NCI-H82 treated with DMSO at 0.1 percent for 48 hours (cell line): ENCODE data around the gene MBD3L2.
"Not testable (repeated sequence)": the region's sequence is repeated elsewhere in the genome, so short reads cannot be mapped to it uniquely, and the experiment has no call there.

Source experiments
- DNase-seq: peaks from one replicate; lab custom pipeline; 2025; ENCODE audit not compliant: unreplicated experiment; lab: John Stamatoyannopoulos, UW

MBD3L2 gene

DNA sequence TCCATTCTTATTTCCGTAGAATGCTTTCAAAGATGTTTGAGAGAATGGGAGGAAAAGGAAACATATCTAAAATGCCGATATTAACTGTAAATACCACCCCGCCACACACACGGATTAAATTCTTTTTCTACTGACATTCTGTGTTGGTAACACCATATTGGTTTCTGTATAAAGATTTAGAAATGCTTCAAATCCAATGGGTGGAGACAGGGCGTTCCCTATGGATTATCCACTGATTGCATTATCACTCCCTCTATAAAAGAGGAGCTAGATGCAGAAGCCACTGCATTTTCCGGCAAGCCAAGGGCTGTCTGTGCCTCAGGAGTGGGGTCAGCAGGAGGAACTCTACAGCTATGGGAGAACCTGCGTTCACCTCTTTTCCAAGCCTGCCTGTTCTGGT lies at the start of gene MBD3L2:
Gene MBD3L2, plus strand, starts transcription at position 301 of the 400 bp plus-strand sequence. Its CDS starts 53 bp downstream, at position 354.
- not testable (repeated sequence) for DNase-seq

DNA sequence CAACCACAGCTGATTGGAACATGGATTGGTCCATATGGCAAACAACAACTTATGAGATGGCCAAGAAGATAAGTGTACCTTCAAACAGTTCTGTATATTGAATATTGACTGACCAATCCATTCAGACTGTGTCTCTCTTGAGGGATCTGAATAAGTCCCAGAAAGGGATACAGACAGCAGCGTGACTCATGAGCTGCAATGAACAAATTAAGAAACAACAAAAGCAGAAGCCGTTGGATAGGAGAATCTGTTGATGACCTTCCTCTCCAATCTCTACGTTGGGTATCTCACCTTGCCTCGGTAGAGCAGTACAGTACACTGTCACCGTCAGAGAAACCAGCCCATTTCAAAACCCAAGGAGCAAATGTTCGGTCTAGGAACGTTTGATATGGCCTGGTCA lies 49.2 kb upstream of the MBD3L2 start:
- DNase-seq = no peak

DNA sequence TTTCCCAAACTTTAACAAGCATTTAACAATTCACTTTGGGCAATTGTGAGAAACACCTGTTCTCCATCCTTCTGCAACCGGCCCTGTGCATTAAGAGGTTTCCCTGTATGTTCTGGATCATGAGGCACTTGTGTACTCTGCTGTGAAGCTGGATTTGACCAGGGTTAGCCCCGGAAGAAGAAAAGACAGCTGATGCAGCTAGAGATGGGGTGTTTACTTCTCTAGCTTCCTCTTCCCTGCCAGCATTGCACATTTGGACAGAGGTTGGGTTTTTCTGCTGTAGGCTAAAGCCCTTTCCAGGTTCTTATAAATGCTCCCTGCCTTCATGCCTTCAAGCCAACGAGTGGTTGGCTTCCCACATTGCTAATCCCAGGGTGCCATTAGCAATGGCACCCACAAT lies 48.8 kb upstream of the MBD3L2 start:
- DNase-seq = no peak

DNA sequence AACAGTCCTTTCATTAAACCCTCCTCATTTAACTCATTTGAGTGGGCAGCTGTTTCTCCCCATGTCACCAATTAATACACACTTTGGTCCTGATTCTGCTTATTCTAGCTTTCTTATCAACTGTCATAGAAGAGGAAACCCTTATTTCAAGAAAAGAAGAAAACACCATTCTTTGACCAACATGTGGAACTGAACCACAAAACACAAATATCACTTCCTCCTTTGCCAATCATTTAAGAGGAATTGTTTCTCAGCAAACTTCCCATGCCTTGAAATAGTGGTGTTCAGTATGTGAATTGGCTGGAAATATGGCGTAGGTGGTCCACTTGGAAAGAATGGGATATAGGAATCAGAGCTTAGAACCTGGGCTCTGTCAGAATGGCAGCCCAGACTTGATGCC lies 48.3 kb upstream of the MBD3L2 start:
- no peak for DNase-seq

DNA sequence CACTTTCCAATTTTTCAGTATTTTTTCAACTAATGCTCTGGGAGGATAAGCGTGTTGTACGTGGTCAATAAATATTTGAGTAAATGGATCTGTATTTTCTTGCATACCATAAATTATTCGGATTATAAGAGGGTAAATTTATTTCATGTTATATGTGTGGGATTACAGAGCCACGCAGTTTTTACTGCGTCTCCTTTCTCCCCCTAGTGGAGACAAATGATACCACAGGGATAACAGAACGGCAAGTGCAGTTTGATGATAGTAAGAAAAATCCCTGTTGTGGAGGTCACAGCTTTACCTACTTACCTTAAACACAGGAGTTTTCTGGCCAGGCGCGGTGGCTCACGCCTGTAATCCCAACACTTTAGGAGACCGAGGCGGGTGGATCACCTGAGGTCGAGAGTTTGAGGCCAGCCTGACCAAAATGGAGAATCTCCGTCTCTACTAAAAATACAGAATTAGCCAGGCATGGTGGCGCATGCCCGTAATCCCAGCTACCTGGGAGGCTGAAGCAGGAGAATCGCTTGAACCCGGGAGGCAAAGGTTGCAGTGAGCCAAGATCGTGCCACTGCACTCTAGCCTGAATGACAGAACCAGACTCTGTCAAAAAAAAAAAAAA lies 44.7 kb upstream of the MBD3L2 start:
- no peak for DNase-seq

DNA sequence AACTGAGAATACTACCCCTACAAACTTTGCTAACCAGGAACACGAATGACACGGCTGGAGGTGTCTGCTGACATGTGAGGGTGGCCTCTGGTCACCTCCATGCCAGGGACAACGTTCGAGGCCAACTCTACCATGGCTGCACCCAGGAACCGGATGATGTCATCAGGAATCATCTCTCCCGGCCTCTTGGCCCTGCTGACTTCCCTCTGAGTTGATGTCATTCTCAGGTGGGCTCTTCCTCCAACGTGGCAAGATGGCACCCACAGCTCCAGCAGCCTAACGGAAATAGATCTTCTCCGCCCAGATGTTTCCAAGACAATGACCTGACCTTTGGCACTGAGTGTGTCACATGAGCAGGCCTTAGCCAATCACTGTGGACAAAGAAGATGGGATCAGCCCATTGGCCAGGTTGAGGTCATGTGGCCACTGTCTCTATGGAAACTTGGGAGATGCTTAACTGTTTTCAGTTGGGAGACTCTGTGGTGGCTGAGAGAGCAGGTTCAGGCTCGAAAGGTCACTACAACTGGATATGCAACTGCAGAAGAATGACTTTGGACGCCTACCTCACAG lies 42.9 kb upstream of the MBD3L2 start:
- no peak for DNase-seq

DNA sequence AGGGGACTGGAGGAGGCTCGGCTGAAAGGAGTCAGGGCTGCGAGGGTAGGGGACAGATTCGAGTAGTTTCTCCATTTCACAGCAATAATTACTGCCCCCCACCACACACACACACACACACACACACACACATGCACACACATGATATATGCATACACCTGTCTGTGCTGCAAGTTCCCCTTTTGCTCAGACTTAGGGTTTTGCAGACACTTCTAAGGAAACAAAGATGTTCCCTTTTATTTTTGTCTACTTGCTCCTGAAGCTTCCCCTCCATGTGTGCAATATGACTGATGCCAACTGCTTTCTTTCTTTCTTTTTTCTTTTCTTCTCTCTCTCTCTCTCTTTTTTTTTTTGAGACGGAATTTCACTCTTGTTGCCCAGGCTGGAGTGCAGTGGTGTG lies 41.3 kb upstream of the MBD3L2 start:
- no peak for DNase-seq

DNA sequence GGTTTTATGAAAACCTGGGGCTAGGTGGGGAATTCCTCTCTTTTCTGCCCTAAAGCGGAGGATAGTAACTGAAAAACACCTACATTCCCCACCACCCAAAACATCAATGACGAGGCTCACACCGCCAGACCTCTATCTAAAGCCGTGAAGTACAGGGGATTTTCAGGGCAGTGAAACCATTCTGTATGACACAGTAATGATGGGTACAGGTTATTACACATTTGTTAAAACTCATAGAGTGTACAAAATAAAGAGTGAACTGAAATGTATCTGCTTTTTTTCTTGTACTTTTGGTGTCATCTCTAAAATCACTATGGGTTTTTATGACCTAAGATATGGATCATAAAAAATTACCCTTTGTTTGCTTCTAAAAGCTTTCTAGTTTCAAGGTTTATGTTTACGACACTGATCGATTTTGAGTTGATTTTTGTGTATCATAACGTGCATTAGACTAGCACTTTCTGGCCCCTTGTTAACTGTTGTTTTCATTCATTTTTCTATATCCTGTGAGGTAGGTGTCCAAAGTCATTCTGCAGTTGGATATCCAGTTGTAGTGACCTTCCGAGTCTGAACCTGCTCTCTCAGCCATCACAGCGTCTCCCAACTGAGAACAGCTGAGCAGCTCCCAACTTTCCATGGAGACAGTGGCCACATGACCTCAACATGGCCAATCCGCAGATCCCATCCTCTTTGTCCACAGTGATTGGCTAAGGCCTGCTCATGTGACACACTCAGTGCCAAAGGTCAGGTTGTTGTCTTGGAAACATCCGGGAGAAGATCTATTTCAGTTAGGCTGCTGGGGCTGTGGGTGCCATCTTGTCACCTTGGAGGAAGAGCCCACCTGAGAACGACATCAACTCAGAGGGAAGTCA lies 38.2 kb upstream of the MBD3L2 start:
- no peak for DNase-seq

DNA sequence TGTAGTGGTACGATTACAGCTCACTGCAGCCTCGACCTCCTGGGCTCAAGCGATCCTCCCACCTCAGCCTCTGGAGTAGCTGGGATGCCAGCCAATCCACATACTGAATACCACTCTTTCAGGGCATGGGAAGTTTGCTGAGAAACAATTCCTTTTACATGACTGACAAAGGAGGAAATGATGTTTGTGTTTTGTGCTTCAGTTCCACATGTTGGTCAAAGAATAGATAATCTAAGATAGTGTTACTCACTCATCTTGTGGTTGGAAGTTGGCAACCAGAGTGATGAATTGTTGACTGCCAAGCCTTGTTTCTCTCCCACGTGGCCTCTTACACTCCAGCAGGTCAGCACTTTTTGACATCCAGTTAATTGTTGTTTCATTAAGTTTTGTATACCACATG lies 35.4 kb upstream of the MBD3L2 start:
- DNase-seq = no peak

DNA sequence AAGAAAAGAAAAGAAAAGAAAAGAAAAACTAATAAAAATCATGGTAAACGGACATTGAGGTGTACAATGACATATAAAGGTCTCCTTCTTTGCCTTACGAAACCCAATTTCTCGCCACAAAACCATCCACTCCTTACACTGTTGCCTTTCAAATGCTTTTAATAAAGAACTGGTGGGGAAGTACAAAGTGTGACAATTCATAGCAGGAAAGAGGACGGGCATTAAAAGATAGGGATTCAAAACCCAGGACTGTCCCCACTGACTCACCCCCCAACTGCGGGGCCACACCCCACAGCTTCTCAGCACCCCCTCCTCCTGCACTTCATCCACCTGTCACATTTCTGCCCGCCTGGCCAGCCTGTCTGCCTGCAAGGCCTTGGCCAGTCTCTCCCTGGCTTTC lies 30.3 kb upstream of the MBD3L2 start:
- no peak for DNase-seq

DNA sequence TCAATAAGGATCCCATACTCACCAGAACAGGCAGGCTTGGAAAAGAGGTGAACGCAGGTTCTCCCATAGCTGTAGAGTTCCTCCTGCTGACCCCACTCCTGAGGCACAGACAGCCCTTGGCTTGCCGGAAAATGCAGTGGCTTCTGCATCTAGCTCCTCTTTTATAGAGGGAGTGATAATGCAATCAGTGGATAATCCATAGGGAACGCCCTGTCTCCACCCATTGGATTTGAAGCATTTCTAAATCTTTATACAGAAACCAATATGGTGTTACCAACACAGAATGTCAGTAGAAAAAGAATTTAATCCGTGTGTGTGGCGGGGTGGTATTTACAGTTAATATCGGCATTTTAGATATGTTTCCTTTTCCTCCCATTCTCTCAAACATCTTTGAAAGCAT lies 27.8 kb upstream of the MBD3L2 start, which contains the start of gene MBD3L2B:
Gene MBD3L2B, minus strand, starts transcription at position 101 of the 400 bp plus-strand sequence. Its CDS starts 34 bp downstream, at position 67.
- not testable (repeated sequence) for DNase-seq

DNA sequence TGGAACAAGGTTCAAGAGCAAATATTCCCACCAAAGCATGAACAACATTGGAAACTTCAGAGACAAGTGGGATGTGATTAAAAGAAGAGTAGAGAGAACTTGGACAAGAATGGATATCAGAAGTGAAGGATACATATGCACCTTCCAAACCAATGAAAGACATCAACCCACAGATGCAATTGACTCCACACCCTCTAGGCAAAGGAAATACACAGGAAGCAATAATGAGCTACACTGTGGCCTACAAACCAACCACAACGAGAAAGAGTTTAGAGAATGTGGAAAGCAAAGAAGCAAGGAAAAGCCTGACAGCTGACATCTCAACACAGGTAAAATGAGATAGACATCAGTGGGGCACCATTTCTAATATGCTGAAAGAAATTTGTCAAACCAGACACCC lies 20.3 kb upstream of the MBD3L2 start:
- DNase-seq = not testable (repeated sequence)

DNA sequence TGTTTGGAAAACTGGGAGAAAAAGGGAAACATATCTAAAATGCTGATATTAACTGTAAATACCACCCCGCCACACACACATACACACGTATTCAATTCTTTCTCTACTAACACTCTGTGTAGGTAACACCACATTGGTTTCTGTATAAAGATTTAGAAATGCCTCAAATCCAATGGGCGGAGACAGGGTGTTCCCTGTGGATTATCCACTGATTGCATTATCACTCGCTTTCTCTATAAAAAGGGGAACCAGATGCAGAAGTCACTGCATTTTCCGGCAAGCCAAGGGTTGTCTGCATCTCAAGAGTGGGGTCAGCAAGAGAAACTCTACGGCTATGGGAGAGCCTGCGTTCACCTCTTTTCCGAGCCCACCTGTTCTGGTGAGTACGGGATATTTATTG lies 18.8 kb upstream of the MBD3L2 start, which contains the start of gene MBD3L5:
Gene MBD3L5, plus strand, starts transcription at position 301 of the 400 bp plus-strand sequence. Its CDS starts 34 bp downstream, at position 335.
- DNase-seq = not testable (repeated sequence)

DNA sequence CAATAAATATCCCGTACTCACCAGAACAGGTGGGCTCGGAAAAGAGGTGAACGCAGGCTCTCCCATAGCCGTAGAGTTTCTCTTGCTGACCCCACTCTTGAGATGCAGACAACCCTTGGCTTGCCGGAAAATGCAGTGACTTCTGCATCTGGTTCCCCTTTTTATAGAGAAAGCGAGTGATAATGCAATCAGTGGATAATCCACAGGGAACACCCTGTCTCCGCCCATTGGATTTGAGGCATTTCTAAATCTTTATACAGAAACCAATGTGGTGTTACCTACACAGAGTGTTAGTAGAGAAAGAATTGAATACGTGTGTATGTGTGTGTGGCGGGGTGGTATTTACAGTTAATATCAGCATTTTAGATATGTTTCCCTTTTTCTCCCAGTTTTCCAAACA lies 9.0 kb upstream of the MBD3L2 start, which contains the start of gene MBD3L4:
Gene MBD3L4, minus strand, starts transcription at position 101 of the 400 bp plus-strand sequence. Its CDS starts 35 bp downstream, at position 66.
- not testable (repeated sequence) for DNase-seq

DNA sequence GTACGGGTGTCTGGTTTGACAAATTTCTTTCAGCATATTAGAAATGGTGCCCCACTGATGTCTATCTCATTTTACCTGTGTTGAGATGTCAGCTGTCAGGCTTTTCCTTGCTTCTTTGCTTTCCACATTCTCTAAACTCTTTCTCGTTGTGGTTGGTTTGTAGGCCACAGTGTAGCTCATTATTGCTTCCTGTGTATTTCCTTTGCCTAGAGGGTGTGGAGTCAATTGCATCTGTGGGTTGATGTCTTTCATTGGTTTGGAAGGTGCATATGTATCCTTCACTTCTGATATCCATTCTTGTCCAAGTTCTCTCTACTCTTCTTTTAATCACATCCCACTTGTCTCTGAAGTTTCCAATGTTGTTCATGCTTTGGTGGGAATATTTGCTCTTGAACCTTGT lies 7.6 kb upstream of the MBD3L2 start:
- DNase-seq = not testable (repeated sequence)

DNA sequence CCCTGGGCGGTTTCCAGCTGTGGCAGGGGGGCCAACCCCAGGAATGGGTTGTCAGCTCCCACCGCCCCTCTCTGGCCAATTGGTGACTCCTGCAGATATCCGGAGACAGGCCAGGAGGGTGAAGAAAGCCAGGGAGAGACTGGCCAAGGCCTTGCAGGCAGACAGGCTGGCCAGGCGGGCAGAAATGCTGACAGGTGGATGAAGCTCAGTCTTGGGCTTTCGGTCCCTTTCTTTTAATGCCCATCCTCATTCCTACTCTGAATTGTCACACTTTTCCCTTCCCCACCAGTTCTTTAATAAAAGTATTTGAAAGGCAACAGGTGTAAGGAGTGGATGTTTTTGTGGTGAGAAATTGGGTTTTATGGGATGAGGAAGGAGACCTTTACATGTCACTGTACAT lies 2.3 kb downstream of the MBD3L2 start:
- DNase-seq = not testable (repeated sequence)

DNA sequence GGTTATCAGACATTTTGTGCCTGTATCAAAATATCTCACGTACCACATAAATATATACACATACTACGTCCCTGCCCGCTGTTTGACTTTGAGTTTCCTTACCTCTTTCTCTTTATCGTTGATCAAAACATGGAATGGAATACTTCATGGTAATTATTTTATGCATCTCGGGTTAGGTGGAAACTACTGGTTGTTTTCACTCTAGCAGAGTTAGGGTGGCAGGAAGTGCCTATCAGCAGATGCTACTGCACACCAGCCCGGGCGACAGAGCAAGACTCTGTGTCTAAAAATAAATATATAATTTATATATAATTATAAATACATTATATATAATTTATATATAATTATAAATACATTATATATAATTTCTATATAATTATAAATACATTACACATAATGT lies 3.8 kb downstream of the MBD3L2 start:
- DNase-seq = not testable (repeated sequence)

DNA sequence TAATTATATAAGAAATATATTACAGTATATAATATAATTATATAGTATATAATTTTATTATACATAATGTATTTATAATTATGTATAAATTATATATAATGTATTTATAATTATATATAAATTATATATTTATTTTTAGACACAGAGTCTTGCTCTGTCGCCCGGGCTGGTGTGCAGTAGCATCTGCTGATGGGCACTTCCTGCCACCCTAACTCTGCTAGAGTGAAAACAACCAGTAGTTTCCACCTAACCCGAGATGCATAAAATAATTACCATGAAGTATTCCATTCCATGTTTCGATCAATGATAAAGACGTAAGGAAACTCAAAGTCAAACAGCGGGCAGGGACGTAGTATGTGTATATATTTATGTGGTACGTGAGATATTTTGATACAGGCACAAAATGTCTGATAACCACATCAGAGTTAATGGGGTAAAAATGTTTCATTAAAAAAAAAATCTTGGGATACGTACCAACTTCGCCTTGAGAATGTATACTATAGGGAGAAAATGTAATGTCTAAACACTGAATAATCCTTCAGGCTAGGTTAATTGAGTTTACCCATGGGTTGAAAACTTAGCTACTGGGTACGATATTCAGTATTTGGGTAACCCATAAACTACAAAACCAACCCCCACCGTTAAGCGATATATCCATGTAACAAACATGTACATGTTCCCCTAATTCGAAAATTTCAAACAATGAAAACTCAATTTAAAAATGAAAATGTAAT lies 5.7 kb downstream of the MBD3L2 start:
- not testable (repeated sequence) for DNase-seq

DNA sequence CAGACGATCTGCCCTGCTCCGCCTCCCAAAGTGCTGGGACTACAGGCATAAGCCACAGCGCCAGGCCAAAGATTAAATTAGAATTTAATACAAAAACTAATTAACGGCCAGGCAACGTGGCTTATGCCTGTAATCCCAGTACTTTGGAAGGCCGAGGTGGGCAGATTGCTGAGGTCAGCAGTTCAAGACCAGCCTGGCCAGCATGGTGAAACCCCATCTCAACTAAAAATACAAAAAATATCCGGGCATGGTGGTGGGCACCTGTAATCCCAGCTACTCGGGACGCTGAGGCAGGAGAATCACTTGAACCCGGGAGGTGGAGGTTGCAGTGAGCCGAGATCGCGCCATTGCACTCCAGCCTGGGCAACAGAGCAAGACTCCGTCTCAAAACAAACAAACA lies 6.6 kb downstream of the MBD3L2 start:
- DNase-seq = not testable (repeated sequence)

DNA sequence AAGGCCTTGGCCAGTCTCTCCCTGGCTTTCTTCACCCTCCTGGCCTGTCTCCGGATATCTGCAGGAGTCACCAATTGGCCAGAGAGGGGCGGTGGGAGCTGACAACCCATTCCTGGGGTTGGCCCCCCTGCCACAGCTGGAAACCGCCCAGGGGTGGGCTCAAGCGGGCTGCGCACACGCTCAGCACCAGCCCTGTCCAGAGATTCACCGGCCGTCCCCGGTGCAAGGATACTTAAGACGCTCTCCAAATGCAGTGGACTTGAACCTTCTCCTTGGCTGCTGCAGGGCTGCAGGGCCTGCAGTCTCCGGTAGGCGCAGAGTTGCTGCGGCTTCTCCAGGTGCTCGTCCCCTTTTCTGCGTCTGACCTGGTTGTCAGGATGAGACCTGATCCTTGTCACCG lies 7.2 kb downstream of the MBD3L2 start:
- DNase-seq = not testable (repeated sequence)

DNA sequence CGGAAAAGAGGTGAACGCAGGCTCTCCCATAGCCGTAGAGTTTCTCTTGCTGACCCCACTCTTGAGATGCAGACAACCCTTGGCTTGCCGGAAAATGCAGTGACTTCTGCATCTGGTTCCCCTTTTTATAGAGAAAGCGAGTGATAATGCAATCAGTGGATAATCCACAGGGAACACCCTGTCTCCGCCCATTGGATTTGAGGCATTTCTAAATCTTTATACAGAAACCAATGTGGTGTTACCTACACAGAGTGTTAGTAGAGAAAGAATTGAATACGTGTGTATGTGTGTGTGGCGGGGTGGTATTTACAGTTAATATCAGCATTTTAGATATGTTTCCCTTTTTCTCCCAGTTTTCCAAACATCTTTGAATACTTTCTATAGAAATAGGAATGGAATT lies 9.5 kb downstream of the MBD3L2 start, which contains the start of gene MBD3L3:
Gene MBD3L3, minus strand, starts transcription at position 101 of the 400 bp plus-strand sequence. Its CDS starts 71 bp downstream, at position 30.
- DNase-seq = not testable (repeated sequence)
